ENCODE measurements around the gene CD177. TPM values are rescaled to one million over a fixed set of nuclear protein-coding genes. Genes with fewer than 3 reads are reported as not detected.

Gene CD177
- total and polyA plus RNA-seq, 4 donors: 0.38 to 33.4 (median 4.4) TPM

DNA sequence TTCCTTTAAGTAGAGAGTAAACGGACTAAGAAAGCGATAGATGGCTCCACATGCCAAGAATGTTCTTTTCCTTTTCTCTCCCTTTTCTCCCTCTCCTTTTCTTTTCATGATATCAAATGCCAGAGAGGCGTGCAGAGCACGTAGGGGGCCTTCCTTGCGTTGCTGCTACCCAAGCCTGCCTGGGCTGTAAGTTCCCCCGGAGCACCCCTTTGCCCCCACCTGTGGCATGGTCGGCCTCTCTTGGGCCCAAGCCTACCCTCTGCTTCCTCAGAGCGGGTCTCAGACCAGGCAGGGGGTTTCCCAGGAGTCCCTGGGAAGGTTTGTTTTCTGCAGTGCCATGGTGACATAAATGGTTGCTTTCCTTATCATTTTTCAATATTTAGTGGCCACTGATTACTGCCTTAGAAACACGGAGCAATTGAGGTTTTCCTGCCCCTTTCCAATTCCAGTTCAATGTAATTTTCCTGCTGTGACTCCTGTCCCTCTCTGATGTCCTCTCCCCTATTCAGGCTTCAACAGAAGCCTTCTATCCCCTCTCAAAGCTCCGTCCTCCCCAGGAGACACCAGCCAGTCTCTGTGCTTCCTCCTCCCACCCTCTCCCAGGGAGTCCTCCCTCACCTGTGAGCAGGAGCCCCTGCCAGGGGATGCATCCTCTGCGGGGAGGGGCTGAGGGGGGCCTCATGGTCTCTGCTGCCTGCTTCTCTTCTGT, 22.6 kb upstream of the CD177 start:
- no peaks in the 10 kb centered on the region for H3K9me3 ChIP-seq (ENCODE audit: control insufficient read depth in 4 of 4, low read length in 3 of 4)
- H3K9ac ChIP-seq (ENCODE audit: low read depth in 1 of 2, low read length in 2 of 2): no peak overlapping the region
- no peak for DNase-seq (ENCODE audit: low spot score)
- H3K27me3 ChIP-seq (ENCODE audit: control insufficient read depth in 4 of 4, insufficient read depth in 4 of 4, low read length in 3 of 4): no peaks in the 10 kb centered on the region
- H3K4me3 ChIP-seq (ENCODE audit: low read depth in 1 of 3, low read length in 3 of 3): no peak overlapping the region
- 77% methylated on average over 11 of the region's 11 CpGs for WGBS
- no peaks in the 10 kb centered on the region for H3K36me3 ChIP-seq (ENCODE audit: control insufficient read depth in 4 of 4, insufficient read depth in 3 of 4, low read depth in 1 of 4, low read length in 3 of 4)
- no peaks in the 10 kb centered on the region for H3K4me1 ChIP-seq (ENCODE audit: control insufficient read depth in 4 of 4, insufficient read depth in 4 of 4, low read length in 3 of 4)
- H3K27ac ChIP-seq (ENCODE audit: low read depth in 1 of 2, low read length in 2 of 2): no peak overlapping the region
- TF ChIP-seq, protein P1, sequence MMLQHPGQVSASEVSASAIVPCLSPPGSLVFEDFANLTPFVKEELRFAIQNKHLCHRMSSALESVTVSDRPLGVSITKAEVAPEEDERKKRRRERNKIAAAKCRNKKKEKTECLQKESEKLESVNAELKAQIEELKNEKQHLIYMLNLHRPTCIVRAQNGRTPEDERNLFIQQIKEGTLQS (IDR thresholded peaks at IDR 0.05): no peak
- TF ChIP-seq GABPA (IDR thresholded peaks at IDR 0.05 in 1 of 2, conservative IDR thresholded peaks at IDR 0.05 in 1 of 2) (no peak), SP1 (IDR thresholded peaks at IDR 0.05) (no peak), YY1 (IDR thresholded peaks at IDR 0.05) (no peak), JUND (IDR thresholded peaks at IDR 0.05) (no peak), HNF4G (IDR thresholded peaks at IDR 0.05) (no peak), NR2F2 (IDR thresholded peaks at IDR 0.05) (no peak), ZBTB33 (IDR thresholded peaks at IDR 0.05) (no peak), RXRA (IDR thresholded peaks at IDR 0.05) (no peak), TAF1 (conservative IDR thresholded peaks at IDR 0.05) (no peak), FOXA2 (IDR thresholded peaks at IDR 0.05) (no peak), EGR1 (IDR thresholded peaks at IDR 0.05; ENCODE audit: low read depth in 2 of 2) (no peak), FOXA1 (IDR thresholded peaks at IDR 0.05) (no peak), HNF4A (conservative IDR thresholded peaks at IDR 0.05) (no peak), RAD21 (IDR thresholded peaks at IDR 0.05) (no peak), MAX (IDR thresholded peaks at IDR 0.05) (no peak)
- TF ChIP-seq, protein P2, sequence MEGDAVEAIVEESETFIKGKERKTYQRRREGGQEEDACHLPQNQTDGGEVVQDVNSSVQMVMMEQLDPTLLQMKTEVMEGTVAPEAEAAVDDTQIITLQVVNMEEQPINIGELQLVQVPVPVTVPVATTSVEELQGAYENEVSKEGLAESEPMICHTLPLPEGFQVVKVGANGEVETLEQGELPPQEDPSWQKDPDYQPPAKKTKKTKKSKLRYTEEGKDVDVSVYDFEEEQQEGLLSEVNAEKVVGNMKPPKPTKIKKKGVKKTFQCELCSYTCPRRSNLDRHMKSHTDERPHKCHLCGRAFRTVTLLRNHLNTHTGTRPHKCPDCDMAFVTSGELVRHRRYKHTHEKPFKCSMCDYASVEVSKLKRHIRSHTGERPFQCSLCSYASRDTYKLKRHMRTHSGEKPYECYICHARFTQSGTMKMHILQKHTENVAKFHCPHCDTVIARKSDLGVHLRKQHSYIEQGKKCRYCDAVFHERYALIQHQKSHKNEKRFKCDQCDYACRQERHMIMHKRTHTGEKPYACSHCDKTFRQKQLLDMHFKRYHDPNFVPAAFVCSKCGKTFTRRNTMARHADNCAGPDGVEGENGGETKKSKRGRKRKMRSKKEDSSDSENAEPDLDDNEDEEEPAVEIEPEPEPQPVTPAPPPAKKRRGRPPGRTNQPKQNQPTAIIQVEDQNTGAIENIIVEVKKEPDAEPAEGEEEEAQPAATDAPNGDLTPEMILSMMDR (IDR thresholded peaks at IDR 0.05; ENCODE audit: low read depth, low read length, missing input control): no peak
- TF ChIP-seq, protein P3, sequence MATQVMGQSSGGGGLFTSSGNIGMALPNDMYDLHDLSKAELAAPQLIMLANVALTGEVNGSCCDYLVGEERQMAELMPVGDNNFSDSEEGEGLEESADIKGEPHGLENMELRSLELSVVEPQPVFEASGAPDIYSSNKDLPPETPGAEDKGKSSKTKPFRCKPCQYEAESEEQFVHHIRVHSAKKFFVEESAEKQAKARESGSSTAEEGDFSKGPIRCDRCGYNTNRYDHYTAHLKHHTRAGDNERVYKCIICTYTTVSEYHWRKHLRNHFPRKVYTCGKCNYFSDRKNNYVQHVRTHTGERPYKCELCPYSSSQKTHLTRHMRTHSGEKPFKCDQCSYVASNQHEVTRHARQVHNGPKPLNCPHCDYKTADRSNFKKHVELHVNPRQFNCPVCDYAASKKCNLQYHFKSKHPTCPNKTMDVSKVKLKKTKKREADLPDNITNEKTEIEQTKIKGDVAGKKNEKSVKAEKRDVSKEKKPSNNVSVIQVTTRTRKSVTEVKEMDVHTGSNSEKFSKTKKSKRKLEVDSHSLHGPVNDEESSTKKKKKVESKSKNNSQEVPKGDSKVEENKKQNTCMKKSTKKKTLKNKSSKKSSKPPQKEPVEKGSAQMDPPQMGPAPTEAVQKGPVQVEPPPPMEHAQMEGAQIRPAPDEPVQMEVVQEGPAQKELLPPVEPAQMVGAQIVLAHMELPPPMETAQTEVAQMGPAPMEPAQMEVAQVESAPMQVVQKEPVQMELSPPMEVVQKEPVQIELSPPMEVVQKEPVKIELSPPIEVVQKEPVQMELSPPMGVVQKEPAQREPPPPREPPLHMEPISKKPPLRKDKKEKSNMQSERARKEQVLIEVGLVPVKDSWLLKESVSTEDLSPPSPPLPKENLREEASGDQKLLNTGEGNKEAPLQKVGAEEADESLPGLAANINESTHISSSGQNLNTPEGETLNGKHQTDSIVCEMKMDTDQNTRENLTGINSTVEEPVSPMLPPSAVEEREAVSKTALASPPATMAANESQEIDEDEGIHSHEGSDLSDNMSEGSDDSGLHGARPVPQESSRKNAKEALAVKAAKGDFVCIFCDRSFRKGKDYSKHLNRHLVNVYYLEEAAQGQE (IDR thresholded peaks at IDR 0.05): no peak

Measured in liver (tissue), 9 donors.